HG02588 (cell line): ENCODE measurements around the gene CDC42EP3.

ENCODE experiments used
- ATAC-seq: cut with Tn5 transposase; IDR thresholded peaks from one replicate; pipeline ENCODE4 v1.9.1; 2021; ENCODE audit warnings: mild to moderate bottlenecking, moderate library complexity; ENCODE audit not compliant: unreplicated experiment

The CDC42EP3 gene

DNA sequence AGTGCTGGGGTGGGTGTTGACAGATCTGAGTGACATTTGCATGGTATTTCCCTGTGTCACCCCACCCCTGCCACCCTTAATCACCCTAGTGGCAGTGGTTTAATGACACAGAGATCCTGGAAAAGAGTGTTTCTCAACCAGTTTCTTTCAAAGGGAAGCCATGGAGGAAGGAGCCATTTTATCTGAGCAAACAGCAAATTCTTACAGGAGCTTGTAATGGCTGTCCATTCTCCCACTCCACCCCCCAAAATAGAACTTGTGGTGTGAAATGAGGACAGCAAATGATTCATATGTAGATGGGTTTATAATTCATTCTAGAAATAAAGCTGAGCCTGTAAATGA lies 51.5 kb downstream of the CDC42EP3 start:
- ATAC-seq, result no peak

DNA sequence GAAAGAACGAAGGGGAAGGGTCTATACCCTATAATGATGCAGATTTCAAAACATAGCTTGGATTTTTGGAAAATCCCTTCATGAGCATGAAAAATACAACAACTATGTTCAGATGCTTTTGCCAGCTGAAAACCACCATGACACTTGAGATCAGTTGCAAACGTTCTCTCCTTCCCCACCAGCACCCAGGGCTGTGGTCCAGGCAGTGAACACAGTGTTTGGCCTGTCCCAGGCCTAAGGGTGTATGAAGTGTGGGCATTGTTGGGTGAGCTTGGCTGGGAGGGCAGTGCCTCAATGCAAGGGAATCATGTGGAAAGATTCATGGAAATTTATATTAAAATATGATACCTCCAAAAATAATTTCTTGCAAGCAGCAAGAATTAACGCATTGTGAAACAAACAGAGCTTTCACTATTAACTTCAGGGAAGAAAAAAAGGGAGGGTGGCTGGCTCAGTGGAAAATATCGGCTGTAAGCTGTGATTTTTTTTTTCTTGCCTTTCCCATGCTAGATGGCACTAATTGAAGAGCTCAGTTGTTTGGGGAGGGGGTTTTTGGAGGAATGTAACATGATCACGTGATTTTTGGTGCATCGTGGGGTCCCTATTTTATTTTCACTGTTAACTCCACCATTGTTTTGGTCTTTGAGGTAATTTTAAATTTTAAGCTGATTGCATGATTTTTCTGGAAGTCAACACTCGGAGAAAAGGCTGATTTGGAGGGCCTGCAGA lies 52.0 kb downstream of the CDC42EP3 start:
- ATAC-seq, result no peak

DNA sequence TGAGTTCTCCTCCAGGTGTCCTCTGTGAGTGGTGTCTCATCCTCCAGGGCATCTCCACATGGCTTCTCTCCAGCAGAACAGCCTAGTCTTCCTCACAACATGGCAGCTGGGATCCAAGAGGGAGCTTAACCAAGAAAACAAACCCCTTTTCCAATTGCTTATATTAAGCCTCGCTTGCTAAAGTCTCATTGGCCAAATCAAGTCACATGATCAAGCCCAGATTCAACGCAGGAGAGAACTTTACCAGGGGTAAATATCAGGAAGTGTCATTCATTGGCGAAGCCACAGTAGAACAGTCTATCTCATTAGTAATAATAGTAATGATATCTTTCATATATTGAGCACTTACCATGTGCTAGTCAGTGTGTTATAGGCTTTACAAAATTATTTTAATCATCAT lies 53.1 kb downstream of the CDC42EP3 start:
- ATAC-seq, result no peak

GRCh38 chr2:37617119-37617892 lies 54.1 kb downstream of the CDC42EP3 start:
- ATAC-seq, result no peak

DNA sequence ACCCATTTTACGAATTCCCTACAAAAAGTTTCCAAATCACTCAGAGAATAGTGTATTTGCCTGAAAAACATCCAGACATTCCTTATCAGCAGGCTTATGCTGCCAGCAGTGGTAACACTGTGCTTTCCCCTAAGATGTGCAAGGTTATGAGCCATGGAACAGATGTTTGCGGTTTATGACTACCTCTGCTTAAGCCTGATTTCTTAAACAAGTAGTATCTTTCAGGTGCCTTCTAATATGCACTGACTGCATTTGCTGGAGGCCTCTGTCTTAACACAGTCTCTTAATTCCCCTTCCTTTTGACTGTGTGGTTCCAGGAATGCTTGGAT lies 54.8 kb downstream of the CDC42EP3 start:
- ATAC-seq, result no peak

- no peak for ATAC-seq
Observed at GRCh38 chr2:37615804-37616676, 55.4 kb downstream of the CDC42EP3 start.

GRCh38 chr2:37614061-37614738 lies 57.2 kb downstream of the CDC42EP3 start:
- ATAC-seq, result no peak

- ATAC-seq, result no peak
Observed at GRCh38 chr2:37612382-37612781, 59.1 kb downstream of the CDC42EP3 start.

GRCh38 chr2:37610638-37611289 lies 60.7 kb downstream of the CDC42EP3 start:
- ATAC-seq, result no peak

DNA sequence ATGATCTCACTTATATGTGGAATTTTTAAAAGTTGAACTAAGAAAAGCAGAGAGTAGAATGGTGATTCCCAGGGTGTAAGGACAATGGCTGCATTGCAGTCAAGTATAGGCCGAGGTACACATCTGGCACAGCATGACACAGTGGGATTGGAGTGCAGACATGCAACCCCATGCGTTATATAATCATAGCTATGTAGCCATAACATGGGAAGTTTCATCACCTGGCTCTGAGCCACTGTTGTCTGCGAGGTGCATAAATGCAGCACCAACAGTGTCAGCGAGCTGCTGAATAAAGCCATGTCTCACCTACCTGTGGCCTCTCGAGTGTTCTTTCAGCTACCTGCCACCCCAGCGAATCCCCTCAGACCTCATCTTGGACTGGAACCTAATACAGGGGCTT lies 61.7 kb downstream of the CDC42EP3 start:
- ATAC-seq, result no peak

GRCh38 chr2:37604716-37605115 lies 66.7 kb downstream of the CDC42EP3 start:
- no peak for ATAC-seq

GRCh38 chr2:37602702-37603101 lies 68.7 kb downstream of the CDC42EP3 start:
- no peak for ATAC-seq

GRCh38 chr2:37602040-37602439 lies 69.4 kb downstream of the CDC42EP3 start:
- ATAC-seq, result no peak

GRCh38 chr2:37601569-37601968 lies 69.9 kb downstream of the CDC42EP3 start:
- ATAC-seq, result no peak

DNA sequence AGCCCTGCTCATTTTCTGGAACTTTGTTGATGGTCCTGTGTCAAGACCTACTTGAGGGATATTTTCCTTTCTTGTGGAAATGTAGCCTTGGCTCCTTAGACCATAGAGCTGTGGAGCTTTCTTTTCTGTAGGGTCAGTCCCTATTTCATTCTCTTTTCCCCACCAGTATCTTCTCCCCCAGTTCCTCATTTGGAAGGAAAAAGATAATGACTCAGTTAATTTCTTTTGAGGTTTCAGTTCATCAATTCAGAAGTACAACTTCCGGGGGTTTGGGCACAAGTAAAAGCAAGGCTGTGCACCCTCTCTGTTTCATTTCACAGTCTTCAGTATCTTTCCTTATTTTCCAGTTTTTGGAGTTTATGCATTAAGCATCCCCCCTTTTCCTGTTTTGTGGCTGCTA lies 70.7 kb downstream of the CDC42EP3 start:
- ATAC-seq, result peak; percentile 54

DNA sequence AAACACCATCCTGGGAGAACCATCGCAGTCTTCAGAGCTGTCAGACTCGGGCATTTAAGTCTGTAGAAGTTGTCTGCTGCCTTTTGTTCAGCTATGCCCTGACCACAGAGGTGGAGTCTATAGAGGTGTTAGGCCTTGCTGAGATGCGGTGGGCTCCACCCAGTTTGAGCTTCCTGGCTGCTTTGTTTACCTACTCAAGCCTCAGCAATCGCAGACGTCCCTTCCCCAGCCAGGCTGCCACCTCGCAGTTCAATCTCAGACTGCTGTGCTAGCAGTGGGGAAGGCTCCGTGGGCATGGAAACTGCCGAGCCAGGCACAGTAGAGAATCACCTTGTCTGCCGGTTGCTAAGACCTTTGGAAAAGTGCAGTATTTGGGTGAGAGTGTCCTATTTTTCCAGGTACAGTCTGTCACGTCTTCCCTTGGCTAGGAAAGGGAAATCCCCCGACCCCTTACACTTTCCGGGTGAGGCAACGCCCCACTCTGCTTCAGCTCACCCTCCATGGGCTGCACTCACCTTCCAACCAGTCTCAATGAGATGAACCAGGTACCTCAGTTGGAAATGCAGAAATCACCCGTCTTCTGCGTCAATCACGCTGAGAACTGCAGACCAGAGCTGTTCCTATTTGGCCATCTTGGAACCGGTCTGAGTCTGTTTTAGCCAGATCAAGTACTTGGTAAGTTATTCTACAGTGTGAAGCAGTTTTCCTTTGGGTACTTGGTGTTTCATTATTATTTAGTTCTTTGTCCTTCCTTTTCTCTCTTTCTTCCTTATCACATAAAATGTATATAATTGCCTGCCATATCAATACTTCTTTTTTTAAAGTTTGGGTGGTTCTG lies 71.5 kb downstream of the CDC42EP3 start:
- ATAC-seq, result no peak

DNA sequence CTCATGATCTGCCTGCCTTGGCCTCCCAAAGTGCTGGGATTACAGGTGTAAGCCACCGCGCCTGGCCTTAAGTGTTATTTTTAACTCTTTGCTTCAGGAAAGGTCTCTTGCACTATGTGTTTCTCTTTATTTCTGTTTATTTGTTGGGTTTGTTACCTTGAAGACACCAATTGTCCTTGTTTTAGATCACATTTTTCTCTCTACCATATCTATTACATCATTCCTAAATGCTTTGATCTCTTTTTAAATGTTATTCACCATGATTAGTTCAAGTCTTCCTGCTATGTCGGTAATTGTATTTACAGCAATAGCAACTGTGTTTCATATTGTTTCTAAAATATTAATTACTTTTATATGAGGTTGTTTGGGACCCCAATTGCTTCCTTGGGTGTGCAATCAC lies 77.7 kb downstream of the CDC42EP3 start:
- no peak for ATAC-seq

GRCh38 chr2:37593024-37593423 lies 78.4 kb downstream of the CDC42EP3 start:
- no peak for ATAC-seq
